Measurements from ENCODE around the gene ERN2.
"Not testable (repeated sequence)": the region's sequence is repeated elsewhere in the genome, so short reads cannot be mapped to it uniquely, and the experiment has no call there.

Gene ERN2

DNA sequence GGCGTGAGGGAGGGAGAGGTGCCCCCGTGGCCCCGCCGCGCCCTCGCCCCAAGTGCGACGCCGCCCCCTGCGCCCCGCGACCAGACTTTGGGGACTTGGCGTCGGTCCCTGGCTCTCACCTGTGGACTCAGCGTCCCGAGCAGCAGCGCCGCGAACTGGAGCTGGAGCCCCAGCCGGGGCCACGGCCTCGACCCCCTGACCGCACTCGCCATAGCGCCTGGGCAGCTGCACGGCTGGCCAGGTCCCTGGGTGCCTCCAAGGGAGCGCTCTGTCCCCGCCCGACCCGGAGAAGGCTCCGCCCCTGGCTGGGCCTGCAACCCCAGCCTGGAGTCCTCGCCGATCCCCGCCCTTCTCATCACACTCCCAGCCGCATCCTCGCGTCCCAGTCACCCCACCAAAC, at the start of gene ERN2:
ERN2 (minus strand) TSS at position 247 of the 400 bp plus-strand sequence; CDS start at position 212, 35 bp downstream.
- DNase-seq = no peak

DNA sequence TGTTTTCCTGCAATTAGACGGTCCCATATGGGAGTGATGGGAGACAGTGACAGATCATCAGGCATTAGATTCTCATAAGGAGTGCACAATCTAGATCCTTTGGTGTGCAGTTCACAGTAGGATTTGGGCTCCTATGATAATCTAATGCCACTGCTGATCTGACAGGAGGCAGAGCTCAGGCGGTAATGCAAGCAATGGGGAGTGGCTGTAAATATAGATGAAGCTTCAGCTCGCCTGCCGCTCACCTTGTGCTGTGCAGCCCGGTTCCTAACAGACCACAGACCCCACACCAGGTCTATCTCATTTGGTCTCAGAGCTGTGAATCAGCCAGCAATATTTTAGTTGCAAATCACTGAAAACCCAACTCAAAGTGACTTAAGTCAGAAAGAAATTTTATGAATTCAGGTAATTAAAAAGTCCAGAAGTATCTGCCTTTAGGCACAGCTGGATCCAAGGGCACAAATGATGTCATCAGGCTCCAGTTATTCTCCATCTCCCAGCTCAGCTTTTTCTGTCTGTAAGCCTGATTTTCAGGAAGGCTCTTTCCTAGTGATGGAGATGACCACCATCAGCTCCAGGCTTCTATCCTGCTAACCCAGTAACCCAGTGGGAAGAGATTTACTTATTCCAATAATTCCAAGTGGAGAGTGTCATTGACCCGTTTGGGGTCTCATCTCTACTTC, 45.1 kb upstream of the ERN2 start:
- DNase-seq = no peak

DNA sequence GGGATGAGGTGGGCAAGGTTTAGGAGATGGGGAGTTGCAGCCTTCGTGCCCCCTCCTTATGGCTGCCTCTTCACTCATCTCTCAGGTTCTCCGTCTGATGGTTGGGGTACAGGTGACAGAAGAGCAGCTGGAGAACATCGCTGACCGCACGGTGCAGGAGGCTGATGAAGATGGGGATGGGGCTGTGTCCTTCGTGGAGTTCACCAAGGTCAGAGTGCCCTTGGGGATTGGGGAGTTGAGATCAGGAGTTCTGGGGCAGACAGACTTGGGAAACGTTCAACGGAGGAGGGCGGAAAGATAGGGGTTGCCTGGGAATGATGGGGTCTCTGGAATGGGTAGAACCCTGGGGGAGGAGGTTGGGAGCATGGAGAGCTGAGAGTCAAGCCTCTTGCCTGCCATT, 44.1 kb upstream of the ERN2 start:
- DNase-seq = no peak

DNA sequence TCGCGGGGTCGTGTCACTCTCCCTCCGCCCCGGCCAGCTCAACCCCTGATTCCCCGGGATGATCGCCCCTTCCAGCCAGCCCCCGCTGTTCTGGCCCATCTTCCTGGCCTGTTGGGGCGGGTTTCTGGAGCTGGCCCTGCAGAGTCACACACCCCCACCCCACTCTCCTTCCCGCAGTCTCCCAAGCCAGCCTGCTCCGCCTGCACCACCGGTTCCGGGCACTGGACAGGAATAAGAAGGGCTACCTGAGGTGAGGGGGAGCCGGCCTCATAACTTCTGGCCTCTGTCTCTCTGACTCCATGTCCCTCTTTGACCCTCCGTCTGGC, 42.4 kb upstream of the ERN2 start:
- DNase-seq = no peak

DNA sequence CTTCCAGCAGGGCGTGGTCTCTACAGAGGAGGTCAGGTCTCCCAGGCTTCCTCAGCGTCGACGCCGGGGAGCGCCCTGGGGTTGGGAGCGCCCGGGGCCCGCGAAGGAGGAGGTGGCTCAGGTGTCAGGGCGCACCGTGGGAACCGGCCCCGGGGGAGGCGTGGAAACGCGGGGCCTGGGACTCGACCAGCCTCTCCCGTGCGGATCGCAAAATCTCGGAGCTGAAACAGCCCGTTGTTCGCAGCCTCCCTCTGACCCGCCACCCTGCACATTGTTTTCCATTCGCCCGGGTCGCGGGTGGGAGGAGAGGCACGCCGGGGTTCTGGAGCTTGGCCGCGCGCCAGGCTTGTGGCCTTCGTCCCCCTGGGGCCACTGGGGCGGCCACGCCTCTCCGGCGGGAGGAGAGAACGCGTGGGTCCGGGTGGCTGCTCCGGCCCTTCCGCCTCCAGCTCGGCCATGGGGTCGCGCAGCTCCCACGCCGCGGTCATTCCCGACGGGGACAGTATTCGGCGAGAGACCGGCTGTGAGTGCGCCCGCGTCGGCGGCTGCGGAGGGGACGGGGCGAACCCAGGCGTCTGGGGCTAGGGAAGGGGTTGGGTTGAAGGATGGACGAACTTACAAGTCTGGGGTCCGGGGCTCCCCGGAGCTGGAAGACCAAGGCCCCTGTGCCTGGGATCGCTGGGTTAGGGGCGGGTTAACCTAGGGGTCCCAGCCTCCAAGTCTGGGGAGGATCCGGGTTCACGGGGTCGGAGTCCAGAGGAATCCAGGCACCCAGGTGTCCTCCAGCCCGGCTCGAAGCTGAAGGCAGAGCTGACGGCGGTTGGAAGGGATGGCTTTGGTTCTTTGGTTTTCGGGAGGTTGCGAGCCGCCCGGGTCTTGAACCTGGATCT, 41.8 kb upstream of the ERN2 start, which contains the start of gene CHP2:
CHP2 (plus strand) TSS at position 433 of the 890 bp plus-strand sequence; CDS start at position 457, 24 bp downstream.
- DNase-seq = no peak

DNA sequence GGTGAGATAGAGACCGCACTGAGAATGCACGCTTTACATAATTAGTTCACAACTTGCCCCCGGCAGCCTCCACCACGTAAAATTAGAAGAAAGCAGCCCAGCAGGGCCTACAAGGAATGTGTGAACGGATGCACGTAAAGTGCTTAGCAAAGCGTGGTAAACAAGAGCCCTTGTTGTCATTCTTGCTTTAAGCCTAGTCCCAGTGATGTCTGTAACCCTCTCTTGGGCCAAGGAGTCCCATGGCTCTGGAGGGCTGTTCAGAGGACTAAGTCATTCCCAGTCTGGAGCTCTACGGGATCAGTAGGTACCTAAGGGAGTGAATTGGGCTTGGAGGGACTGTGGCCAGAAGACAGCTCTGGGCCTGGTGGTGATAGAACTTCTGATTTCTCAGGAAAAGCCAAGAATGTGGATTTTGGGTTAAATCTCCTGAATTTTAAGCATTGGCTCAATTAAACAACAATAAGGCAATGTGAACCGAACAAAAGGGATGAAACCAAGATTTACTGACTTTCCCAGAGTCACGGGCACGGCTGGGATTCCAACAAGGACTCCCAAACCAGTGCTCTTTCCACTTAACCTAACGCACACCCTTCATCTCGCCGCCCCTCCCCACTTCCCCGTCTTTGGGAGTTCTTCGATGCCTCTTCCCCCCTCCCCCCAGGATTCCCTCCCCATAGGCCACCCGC, 41.0 kb upstream of the ERN2 start:
- DNase-seq = no peak

DNA sequence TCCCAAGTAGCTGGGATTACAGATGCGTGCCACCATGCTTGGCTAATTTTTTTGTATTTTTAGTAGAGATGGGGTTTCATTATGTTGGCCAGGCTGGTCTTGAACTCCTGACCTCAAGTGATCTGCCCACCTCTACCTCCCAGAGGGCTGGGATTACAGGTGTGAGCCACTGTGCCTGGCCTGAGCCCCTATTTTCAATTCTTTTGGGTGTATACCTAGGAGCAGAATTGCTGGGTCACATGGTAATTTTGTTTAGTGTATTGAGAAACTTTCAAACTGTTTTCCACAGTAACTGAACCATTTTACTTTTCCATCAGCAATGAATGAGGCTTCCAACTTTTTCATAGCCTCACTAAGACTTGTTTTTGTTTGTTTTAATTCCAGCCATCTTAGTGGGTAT, 38.0 kb upstream of the ERN2 start:
- not testable (repeated sequence) for DNase-seq

DNA sequence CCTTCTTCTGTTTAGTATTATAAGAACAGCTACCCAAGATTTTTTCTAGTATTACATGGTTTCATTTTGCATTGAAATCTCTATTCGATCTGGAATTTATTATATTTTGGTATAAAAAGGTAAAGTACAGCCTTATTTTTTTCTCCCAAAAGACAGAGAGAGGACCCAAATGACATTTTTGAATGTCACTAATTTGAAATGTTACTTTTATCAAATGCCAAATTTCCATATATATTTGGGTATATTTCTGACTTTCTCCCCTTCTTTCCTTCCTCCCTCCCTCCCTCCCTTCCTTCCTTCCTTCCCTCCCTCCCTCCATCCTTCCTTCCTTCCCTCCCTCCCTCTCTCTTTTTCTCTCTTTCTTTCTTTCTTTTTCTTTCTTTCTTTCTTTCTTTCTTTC, 35.6 kb upstream of the ERN2 start:
- DNase-seq = no peak

DNA sequence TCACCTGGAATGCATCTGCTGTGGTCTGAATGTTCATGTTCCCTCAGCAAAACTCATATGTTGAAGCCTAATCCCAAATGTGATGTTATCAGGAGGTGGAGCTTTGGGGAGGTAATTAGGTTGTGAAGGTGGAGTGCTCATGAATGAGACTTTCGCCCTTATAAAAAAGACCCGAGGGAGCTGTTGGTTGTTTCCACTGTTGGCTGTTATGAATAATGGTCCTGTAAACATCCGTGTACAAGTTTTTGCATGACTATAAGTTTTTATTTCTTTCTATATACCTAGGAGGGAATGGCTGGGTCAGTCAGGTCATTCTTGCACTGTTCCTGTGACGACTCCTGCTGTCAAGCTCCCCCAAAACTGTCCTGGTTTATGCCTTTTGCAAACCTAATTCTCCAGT, 32.2 kb upstream of the ERN2 start:
- no peak for DNase-seq

DNA sequence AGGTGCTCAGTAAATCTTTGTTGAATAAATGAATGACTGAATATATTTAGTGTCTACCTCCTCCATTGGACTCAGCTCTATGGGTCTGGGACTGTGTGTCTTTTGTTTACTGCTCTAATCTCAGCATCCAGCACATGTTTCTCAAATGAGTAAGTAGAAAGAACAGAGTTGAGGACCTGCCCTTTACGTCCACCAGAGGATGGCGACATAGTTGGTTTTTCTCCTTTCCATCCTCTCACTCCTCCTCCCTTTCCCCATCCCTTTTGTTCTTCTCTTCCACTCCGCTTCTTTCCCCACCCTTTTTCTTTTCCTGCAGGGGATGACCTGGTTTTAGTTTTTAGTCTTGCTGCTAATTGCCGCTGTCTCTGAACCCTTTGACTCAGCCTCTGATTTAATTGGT, 29.7 kb upstream of the ERN2 start:
- DNase-seq = no peak

DNA sequence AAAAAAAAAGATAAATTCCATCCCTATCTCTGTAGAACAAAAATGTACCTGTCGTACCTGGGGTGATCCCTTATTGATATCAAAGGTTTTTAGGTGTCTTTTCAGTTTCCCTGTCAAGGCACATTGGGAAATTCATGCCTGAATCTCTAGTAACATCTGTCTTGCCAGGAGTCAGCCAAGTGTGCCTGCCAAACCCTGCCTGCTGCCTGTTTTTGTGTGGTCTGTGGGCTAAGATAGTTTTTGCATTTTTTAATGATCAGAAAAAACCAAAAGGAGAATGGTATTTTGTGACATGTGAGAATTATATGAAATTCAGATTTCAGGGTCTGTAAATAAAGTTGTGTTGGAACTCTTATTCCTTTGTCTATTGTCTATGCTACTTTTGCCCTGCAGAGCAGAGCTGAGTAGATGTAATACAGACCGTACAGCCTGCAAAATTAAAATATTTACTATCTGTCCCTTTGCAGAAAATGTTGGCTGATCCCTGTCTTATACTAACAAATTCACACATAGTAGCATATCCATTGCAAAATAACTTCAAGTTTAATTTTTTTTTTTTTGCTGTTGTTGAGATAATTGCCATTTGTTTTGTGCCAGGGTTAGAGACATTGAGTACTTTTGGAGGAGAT, 28.8 kb upstream of the ERN2 start:
- no peak for DNase-seq

DNA sequence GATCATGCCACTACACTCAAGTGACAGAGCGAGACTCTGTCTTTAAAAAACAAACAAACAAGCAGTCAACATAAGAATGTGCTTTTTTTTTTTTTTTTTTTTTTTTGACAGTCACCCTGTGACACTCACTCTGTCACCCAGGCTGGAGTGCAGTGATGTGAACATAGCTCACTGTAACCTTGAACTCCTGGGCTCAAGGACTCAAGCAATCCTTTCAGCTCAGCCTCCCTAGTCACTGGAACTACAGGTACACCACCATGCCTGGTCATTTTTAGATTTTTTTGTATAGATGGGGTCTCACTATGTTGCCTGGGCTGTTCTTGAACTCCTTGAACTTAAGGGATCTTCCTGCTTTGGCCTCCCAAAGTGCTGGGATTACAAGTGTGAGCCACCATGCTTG, 26.5 kb upstream of the ERN2 start:
- DNase-seq = no peak

DNA sequence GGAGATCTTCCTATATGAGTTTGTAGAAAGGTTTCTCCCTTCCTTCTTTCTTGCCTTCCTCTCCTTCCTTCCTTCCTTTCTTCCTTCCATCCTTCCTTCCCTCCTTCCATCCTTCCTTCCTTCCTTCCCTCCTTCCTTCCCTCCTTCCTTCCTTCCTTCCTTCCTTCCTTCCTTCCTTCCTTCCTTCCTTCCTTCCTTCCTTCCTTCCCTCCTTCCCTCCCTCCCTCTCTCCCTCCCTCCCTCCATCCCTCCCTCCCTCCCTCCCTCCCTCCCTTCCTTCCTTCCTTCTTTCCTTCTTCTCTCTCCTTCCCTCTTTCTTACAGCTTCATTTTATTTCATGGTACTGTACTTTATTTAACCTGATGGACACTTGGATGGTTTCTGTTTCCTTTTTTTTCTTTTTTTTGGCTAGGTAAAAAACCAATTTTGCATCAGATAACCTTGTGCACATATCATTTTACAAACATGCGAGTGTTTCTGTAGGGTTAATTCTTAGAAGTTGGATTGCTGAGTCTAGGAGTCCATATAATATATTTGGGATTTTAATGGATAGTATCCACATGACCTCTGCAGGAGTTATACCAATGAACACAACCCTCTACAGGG, 24.5 kb upstream of the ERN2 start:
- DNase-seq = not testable (repeated sequence)

DNA sequence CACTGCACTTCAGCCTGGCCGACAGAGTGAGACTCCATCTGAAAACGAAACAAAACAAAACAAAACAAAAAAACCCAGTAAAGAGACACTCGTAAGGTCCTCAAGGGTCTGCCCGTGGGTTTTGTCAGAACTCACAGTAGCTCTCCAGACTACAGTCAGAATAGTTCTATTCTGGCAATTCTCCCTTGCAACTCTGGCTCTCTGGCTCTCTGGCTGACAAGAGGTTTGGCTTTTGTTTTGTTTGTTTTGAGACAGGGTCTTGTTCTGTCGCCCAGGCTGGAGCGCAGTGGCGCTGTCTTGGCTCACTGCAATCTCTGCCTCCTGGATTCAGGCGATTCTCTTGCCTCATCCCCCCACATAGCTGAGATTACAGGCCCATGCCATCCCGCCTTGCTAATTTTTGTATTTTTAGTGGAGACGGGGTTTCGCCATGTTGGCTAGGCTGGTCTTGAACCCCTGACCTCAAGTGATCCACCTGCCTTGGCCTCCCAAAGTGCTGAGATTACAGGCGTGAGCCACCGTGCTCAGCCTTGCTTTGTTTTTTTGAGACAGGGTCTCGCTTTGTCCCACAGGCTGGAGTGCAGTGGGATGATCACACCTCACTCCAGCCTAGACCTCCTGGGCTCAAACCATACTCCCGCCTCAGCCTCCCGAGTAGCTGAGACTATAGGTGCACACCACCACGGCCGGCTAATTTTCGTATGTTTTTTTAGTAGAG, 21.3 kb upstream of the ERN2 start:
- DNase-seq = no peak

DNA sequence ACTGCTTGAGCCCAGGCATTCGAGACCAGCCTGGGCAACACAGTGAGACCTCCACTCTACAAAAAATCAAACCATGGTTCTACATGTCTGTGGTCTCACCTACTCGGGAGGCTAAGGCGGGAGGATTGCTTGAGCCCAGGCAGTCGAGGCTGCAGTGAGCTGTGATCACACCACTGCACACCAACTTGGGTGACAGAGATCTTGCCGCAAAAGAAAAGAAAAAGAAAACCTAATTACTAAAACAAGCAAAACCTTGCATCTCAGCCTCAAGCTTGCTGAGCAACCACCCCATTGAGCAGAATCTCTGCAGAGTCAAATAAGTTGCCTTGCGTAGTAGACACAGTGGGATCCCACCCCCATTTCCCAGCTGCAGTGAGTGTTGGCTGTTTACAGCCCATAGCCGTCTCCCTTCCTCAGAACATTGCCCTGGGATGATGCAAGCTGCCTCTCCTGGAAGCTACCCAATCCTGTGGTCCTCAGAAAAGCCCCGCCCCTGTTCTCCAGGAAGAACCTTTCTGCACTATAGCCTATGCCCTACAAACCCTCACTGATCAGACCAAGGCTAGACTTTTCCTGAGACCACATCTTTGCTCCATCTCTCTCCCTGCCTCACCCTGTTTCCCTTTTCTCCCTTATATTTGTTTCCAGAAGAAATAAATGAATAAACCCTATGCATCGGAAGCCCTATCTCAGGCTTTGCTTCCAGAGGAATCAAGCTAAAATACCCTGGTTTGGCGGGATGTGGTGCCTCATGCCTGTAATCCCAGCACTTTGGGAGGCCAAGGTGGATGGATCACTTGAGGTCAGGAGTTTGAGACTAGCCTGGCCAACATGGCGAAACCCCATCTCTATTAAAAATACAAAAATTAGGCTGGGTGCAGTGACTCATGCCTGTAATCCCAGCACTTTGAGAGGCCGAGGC, 16.7 kb upstream of the ERN2 start:
- DNase-seq = no peak

DNA sequence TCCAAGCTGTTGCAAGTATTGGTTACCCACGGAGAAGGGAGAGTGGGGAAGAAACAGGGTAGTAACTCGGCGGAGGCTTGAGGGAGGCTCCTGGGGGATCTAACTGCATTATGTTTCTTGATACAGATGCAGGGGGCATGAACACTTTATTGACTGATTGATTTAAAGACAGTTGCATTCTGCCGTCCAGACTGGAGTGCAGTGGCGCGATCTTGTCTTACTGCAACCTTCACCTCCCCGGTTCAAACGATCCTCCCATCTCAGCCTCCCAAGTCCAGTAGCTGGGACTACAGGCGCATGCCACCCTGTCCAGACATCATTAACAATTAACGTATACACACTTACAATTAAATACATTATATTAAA, 15.1 kb upstream of the ERN2 start:
- no peak for DNase-seq

DNA sequence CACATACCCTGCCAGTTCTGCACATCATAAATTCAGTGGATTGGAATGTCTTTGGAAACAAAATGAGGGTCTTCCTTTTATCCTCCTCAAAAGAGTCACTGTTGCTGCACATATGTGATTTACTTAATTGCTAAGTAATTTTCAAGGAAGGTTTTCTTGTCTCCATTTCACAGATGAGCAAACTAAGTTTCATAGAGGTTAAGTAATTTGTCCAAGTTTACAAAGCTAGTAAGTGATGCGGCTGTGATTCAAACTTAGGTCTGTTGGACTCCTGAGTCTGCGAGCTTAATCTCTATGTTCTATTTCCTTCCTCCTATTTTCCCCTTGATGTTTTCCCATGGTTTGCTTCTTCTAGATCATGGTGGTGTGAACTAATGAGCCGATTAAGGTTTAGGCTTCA, 13.7 kb upstream of the ERN2 start:
- DNase-seq = no peak

DNA sequence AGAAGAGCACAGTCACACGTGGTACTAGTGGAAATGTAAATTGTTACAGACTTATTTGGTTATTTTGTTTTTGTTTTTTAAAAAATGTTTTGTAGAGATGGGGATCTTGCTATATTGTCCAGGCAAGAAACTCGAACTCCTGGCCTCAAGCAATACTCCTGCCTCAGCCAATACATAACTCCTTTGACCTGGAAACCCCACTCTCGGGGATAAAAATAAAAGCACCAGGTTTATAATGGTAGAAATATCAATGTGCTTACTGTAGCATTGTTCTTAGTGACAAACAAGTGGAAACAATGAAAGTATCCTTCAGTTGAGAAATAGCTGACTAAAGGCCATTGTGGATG, 11.7 kb upstream of the ERN2 start:
- DNase-seq = no peak

DNA sequence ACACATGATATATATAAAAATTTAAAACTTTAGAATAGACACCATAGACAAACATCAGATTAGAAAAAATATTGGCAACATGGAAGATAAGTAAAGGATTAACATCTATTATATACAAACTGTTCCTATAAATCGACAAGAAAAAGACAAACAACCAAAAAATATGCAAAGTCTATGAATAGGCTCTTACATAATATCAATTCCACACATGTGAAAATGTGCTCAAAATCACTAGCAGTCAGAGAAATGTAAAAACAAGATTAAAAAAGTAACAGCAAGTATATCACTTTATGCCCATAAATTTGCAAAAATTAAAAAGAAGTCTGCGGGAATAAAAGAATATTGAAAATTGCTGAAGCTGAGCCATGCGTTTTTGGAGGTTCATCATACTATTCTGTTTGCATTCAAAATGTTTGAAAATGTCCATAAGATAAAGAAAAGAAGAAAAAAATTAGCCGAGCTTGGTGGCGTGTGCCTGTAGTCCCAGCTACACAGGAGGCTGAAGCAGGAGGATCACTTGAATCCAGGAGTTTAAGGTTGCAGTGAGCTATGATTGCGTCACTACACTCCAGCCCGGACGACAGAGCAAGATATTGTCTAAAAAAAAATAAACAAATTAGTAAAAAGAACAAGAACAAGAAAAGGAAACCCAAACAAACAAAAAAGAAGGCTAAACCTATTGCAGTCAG, 11.2 kb upstream of the ERN2 start:
- no peak for DNase-seq

DNA sequence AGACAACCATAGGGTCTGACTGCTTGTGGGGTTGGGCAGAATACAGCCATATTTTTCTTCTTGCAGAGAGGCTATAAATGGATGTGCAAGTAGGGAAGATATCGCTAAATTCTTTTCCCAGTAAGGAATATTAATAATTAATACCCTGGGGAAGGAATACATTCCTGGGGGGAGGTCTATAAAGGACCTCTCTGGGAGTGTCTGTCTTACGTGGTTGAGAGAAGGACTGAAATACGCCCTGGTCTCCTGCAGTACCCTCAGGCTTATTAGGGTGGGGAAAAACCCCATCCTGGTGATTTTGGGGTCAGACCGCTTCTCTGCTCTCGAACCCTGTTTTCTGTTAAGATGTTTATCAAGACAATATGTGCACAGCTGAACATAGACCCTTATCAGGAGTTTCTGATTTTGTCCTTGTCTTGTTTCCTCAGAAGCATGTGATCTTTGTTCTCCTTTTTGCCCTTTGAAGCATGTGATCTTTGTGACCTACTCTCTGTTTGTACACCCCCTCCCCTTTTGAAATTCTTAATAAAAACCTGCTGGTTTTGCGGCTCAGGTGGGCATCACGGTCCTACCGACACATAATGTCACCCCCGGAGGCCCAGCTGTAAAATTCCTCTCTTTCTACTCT, 9.7 kb upstream of the ERN2 start:
- not testable (repeated sequence) for DNase-seq

Measured in NCI-H526 treated with DMSO at 0.1 percent for 48 hours (cell line).